NCI-H187 (cell line): Measurements from ENCODE around the gene PLPPR2.
A peak's percentile ranks its signal among the peaks of the same experiment; 100 is the strongest.
"Not testable (repeated sequence)": the region's sequence is repeated elsewhere in the genome, so short reads cannot be mapped to it uniquely, and the experiment has no call there.

Experiments used
- DNase-seq, 2 experiments: peaks; one replicate each; lab custom pipeline; 2025; lab: John Stamatoyannopoulos, UW

Gene PLPPR2

DNA sequence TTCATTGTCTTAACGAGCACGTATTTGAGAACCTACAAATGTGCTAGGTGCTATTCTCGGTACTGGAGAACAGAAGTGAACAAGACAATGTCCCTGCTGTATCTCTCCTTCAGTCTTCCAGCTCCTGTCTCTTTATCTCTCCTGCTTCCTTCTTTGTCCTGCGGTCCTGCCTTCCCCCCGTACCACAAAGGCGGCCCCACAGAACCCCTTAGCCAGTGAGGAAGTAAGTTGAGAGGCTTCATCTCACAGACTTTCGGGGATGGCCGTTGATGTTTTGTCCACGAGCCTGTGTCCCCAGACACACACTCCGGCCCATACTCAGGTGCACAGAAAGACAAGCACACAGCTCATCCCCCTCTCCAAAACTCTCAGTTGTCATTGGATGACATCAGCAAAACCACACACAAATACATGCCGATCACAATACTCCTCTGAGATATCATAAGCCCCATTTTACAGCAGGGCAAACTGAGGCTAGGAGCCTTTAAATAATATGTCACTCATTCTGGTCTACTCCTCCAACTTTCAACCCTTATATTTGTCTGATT, 18.7 kb downstream of the PLPPR2 start:
- no peak for DNase-seq

DNA sequence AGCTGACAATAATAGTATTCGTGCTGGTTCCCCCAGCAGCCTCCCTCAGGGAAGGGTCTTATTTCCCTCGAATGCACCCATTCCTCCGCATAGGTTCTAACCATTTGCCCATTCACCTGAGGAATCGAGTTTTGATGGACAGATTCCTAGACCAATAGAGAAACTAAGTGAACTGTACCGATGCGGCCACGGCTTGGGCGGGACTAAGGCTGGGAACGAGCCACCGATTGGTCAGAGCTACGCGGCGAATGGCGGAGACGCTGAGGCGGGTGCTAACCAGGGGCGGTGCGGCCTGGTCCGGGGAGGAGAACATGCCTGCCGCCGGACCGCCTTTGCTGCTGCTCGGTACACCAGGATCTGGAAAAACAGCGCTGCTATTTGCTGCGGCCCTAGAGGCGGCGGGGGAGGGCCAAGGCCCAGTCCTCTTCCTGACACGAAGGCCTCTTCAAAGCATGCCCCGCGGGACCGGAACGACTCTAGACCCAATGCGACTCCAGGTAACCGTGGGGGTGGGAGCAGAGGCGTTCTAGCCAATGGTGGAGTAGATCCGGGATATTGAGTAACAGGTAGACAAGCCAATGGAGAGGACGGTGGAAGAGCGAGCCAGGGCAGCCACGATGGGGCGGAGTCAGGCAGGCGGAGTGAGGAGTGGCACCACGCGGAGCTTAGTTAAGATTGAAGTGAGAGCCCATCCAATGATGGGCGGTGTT, 19.4 kb downstream of the PLPPR2 start, which contains the start of gene SWSAP1:
TSS of gene SWSAP1 (plus strand) at position 234 of the 710 bp plus-strand sequence. CDS start at position 249, 15 bp downstream.
- peak; percentile 89 to 93 for DNase-seq

DNA sequence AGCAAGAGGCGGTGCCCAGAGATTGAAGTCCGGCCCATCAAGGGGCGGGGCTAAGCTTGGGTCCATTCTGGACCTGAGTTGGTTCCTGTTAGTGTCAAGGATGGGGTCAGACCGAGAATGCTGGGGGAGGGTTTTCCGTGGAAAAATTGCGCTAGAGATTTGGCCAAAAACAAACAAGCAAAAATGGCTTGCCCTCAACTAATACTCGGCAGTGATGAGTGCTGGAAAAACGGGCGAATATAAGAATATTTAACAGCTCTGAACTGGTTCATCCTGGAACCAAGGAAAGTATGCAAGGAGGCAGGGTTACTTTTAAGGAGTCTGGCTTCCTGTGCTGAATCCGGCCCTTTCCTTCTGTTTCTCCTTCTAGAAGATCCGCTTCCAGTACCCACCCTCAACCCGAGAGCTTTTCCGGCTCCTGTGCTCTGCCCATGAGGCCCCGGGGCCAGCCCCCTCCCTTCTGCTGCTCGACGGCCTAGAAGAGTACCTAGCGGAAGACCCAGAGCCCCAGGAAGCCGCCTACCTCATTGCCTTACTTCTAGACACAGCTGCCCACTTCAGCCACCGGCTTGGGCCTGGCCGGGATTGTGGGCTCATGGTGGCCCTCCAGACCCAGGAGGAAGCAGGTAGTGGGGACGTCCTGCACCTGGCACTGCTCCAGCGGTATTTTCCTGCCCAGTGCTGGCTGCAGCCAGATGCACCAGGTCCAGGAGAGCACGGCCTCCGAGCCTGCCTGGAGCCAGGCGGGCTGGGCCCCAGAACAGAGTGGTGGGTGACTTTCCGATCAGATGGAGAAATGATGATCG, 20.1 kb downstream of the PLPPR2 start:
- no peak for DNase-seq

DNA sequence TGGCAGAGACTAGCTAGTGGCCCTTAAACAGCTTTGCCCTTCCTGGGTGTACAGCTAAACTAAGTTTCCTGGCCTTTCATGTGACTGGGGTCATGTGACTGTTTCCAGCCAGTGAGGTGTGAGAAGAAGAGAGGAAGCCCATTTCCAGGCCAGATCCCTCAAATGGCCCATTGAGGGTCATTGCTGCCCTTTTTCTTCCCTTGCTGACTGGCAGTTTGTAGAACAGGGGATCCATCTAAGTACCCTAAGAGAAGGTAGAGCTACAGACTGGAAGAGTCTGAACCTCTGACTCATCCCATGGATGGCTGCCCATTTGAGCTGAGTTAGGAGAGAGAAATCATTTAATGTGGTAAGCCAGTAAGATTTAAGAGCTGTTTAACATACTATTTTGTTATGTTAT, 22.0 kb downstream of the PLPPR2 start:
- no peak for DNase-seq

DNA sequence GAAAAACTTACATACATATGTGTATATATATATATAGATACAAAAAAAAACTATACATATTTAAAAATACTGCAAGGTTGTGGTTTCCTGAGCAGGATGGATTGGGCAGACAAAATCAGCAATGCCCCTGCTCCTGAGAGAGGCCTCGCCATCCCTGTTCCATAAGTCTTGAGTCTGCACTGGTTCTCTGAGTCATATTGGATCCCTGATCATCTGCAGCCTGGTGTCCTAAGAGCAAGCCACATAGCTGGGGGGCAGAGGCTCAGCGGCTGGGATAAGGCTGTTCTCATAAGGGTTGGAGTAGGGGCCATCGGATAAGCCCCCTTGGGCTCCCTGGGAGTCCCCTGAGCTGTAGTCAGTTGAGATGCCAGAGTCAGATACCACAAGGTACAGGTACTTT, 22.5 kb downstream of the PLPPR2 start:
- DNase-seq = no peak

DNA sequence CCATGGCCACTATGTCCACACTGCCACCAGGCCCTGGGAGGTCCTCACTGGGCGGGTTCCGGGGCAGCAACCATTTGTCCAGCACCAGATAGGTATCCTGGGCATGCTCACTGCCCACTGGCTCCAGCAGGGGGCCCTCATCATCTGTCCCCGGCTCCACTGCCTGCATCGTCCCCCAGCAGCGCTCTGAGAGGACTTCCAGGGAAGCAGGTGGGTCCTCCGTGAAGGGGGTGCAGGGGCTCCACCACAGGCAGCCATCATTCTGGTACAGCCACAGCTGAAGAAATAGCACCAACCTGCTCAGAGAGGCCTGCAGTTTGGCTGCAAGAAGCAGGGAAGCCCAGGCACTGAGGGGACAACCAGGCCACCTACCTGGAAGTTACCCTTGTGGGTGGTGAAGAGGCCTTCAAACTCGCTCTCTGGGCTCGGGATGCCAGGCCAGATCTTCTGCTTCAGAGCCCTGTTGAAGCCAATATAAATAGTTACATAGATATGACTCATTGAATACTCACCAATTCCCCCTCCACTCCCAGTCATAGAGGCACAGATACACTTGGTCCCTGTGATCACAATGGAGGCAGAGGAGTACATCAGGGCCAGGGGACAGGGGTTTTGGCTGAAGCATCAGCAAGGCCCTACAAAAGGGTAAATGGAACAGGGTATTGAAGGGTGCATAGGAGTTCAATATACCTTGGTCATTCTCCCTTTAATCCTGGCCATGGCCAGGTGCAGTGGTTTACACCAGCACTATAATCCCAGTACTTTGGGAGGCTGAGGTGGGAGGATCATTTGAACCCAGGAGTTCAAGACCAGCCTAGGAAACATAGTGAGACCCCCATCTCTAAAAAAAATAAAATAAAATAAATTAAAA, 23.3 kb downstream of the PLPPR2 start:
- no peak for DNase-seq

DNA sequence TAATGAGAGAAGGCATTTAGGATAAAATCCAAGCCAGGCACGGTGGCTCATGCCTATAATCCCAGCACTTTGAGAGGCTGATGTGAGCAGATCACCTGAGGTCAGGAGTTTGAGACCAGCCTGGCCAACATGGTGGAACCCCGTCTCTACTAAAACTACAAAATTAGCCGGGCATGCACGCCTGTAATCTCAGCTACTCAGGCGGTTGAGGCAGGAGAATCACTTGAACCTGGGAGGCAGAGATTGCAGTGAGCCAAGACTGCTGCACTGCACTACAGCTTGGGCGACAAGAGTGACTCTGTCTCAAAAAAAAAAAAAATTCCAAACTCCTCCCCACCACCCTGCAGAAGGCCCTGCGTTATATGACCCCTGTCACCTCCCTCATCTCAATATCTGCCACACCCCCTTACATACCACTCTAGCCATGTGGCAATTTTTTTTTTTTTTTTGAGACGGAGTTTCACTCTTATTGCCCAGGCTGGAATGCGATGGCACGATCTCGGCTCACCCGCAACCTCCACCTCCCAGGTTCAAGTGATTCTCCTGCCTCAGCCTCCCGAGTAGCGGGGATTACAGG, 24.1 kb downstream of the PLPPR2 start:
- DNase-seq = not testable (repeated sequence)

DNA sequence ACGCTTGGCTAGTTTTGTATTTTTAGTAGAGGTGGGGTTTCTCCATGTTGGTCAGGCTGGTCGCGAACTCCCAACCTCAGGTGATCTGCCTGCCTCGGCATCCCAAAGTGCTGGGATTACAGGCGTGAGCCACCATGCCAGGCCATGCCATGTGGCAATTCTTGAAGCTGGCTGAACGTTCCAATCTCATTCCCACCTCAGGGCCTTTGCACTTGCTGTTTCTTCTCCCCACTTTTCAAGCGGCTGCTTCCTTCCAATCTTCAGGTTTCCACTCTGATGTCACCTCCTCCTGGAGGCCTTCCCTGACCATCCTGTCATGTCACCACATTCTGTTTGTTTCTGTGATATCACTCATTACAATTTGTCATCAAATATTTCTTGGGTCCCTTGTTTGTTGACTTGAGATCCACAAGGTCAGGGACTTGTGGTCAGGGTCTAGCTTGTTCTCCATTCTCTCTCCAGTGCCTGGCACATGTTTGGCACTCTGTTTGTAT, 24.7 kb downstream of the PLPPR2 start:
- no peak for DNase-seq

DNA sequence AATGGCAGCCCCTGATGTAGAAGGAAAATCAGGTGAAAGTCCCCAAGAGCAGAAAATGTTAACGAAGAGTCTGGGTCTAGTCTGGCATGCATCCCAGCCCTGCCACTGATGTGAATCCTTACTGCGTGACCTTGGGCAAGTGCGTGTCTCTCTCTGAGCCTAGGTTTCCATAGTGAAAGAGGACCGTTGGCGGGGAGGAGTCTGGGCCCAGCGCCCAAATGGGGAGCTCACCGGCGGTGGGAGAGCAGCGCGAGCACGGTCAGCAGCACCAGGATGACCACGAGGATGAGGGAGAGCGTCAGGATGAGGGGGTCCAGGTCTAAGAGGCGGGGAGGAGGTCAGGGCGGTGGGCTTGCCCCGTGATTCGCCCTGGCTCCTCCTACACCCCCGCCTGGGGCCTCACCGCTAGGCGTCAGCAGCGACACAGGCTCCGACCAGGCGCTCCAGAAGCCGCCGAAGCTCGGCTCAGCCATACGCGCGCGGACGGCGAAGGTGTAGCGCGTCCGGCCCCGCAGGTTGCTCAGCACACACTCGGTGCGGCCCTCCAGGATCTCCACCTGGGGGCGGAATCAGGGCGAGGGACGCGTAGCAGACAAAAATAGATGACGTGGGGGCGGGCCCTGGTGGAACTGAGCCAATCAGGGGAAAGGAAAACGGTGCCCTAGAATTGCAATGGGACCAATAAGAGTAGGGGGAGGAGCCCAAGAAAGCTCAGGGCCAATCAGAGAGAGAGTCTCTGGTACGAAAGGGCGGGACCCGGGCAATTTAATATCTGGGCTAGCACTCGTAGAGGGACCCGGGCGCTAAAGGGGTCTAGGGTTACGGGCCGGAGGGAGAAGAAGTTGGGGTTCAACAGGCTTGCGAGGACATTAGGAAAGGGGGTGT, 25.7 kb downstream of the PLPPR2 start:
- peak; percentile 90 to 94 for DNase-seq

DNA sequence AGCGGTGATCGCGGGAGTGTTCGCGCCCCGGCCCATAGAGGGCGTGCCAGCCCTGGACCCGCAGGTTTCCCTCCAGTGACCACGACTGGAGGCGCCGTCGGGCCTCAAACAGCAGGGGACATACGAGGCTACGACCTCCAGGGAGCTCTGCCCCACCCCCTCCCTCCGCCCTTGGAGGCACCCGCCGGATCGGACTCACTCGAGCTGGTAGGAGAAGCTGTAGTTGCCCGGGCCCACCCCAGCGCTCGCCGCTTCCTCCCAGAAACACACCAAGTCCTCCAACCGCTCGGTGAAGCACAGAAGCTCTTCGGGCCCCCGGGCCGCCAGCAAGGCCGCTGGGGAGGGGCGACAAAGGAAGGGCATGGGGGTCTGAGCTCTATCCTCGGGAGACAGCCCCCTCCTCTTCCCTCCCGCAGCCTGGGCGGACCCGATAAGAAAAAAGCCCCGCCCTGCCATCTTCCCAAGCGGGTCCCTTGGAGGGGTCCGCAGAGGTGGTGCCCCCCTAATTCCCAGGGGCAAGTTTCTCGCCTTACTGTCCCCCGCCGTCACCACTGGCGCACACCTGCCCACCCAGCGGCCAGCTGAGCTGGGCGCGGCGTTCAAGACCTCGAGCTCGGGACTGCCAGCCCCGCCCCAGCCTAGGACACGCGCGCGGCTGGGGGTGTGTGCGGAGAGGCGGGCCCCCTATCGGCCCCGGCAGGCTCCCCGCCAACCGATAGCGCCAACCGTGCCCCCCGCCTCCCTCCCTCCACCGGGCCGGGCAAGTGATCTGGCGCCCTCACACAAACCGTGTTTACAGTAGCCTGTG, 27.9 kb downstream of the PLPPR2 start:
- DNase-seq = no peak

DNA sequence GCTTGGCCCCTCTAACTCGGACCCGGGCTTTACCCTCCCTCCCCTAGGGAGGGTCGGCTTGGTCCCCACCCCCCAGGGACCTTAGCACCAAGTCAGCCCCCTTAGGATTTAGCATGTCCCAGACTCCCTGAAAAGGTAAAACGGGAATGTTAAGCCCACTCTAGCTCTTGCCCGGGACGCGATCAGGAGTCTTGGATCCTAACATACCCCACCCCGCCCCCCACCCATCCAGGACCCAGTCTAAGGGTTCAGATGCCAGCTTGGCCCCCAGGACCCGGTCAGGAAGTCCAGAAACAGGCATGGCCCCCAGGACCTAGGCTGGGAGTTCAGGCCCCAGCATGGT, 28.4 kb downstream of the PLPPR2 start:
- DNase-seq = no peak

DNA sequence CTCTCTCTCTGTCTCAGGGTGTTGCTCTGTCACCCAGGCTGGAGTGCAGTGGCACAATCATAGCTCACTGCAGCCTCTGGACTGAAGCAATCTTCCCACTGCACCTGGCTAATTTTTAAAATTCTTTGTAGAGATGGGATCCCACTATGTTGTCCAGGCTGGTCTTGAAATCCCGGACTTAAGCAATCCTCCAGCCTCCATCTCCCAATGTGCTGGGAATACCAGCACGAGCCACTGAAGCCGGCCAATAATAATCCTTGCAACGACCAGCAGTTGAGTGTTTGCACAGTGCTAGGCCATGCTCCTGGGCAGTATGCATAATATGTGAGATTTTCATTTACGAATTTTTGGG, 29.5 kb downstream of the PLPPR2 start:
- no peak for DNase-seq

DNA sequence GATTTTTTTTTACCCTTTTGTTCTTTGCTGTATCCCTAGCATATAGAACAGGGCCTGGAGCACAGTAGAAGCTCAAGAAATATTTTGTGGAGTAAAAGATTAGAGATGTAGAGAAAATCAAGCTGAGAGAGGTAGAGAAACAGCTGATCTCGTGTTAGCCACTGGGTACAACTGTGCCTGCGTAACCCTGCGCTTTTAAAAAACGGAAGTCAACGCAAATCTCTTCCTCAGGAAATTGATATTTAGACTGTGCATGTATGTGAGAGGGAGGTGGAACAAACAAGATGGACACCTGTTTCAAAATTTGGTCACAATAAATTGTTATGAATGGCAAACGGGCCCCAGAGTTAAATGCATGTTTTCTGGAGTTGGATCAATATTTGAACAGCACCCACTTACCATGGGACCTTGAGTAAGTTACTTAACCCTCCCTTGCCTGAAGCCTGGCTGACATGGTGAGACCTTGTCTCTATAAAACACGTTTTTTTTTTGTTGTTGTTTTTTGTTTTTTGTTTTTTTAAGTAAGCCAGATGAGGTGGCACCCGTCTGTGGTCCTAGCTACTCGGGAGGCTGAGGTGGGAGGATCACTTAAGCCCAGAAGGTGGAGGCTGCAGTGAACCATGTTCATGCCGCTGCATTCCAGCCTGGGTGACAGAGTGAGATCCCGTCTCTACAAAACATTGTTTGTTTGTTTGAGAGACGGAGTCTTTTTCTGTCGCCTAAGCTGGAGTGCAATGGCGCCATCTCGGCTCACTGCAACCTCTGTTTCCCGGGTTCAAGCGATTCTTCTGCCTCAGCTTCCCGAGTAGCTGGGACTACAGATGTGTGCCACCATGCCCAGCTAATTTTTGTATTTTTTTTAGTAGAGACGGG, 32.2 kb downstream of the PLPPR2 start:
- no peak for DNase-seq

DNA sequence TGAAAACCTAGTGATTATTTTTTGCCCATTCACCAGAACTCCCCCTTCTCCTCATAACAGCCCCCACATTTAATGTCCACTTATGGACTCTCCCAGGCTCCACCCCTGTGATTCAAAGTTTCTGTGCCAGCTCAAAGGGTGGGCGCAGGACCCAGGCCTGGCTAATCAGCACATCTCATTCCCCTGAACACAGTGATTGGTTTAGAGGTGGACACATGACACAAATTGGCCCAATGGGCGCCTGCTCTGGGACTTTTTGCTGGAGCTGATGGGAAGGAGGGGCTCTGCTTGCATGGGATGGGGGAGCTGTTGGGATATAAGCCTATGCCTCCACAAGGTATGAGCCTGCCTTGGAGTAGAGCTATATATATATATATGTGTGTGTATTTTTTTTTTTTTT, 35.1 kb downstream of the PLPPR2 start:
- no peak for DNase-seq

DNA sequence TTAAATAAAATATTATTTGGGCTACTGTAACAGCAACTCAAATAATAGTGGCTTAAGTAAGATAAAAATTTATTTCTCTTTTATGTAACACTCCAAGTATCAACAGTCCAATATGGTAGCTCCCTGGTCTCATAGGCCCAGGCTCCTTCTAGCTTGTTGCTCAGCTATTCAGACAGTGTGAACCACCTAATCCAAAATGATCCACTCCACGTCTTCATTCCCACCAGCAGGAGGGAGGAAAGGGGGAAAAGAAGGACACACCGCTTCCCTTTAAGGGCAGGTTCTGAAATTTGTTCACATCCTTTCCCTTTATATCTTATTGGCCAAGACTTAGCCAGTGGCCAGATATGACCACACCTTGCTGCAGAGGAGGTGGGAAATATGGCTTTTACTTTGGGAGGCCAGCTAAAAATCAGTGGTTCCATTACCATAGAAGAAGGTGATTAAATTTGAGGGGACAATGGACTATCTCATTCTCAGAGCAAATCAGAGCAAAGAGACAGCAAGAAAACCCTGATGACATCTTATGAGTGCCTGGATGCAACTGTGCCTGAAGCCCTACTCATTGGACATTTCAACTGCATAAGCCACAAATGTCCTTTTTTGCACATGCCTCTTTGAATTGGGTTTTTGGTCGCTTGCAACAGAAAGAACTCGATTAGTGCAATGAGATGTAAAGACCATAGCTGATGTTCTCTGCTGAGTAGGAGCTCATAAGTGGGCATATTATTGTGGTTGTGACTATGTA, 35.9 kb downstream of the PLPPR2 start:
- DNase-seq = no peak

DNA sequence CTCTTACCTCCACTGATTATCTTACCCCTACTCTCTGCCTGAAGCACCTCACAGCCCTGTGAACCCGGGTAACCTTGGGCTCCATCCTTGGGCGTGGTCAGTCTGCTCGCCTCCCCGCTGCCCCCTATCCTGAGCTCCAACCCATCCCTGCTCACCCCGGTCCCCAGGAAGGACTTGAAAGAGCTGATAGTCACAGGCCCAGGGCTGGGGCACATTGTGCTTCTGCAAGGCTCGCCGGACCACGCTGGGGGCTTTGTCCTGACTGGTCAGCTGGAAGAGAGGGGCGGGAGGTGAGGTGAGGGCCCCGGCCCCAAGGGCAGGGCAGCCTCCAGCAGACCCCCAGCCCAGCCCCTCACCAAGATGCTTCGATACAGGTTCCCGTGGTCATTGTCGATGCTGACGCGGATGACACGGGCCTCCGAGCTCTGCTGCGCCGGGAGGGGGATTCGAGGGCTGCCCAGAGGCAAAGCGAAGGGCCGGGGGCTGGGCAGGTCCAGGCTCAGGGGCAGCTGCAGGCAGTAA, 41.9 kb downstream of the PLPPR2 start:
- no peak for DNase-seq

DNA sequence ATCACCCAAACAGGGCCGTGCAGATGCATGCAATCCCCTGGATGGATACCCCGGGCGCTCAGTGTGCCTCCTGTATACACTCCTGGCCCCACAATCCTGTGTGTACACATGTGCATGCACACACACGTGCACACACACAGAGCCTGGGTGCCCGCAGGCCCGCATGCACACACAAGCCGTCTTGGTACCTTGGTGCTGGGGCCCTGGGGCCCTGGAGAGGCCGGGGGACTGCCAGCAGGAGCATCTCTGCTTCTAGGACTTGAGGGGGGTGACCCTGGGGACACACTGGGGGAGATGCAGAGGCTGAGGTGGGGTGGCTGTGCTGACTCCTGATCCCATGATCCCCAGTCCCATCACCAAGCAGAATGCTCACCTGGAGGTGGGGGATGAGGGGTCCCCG, 44.4 kb downstream of the PLPPR2 start:
- no peak for DNase-seq

DNA sequence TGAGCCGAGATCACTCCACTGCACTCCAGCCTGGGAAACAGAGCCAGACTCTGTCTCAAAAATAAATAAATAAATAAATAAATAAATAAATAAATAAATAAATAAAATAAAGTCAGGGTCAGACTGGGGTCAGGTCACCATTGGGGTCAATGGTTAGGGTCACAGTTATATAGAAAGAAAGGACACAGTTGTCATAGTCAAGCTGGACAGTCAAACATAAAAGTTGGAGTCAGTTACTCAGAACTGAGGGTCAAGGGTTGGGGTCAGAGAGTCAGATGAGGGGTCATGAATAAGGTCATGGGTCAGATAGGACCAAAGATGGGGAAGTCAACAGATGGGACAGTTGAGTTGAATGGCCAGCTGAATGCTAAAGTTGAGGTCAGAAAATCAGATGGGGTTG, 45.6 kb downstream of the PLPPR2 start:
- no peak for DNase-seq
